GM18868 (cell line): ENCODE data around the gene TSSC4.

ENCODE experiments used
- ATAC-seq: cut with Tn5 transposase; IDR thresholded peaks from one replicate; pipeline ENCODE4 v1.9.1; 2021; ENCODE audit warnings: mild to moderate bottlenecking, moderate library complexity; ENCODE audit not compliant: unreplicated experiment

TSSC4 gene

GRCh38 chr11:2398664-2399355 is 1.7 kb upstream of the TSSC4 start:
- no peak for ATAC-seq

GRCh38 chr11:2399488-2400068 is 972 bp upstream of the TSSC4 start:
- peak; percentile 1 for ATAC-seq

DNA sequence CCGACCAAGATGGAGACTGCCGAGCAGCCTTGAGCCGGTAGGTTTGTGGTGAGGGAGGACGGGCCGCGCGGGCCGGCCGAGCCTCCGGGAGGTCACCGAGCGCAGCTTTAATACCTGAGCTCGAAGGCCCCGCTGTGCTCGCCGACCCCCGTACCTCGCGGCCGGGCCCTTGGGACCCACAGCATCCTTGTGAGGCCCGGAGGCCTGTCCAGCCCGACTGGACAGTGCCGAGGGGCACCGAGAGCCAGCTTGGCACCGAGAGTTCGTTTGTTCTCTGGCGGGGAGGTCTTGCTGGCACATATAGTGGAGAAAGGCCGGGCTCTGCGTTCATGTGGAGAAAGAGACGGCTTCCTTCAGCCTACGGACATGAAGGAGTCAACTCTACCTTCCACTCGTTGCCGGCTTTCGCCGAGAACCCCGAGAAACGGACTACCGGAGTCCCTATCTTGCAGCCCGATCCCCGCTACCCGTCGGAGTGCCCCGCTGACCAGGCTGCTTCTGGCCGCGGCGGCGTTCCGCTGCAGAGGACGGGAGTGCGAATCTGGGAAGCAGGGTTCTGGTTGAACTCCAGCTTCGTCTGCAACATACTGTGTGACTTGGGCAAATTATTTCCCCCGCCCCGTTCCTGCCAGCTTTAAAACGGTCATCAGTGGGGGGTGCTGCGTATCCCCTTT is 349 bp downstream of the TSSC4 start:
- no peak for ATAC-seq

DNA sequence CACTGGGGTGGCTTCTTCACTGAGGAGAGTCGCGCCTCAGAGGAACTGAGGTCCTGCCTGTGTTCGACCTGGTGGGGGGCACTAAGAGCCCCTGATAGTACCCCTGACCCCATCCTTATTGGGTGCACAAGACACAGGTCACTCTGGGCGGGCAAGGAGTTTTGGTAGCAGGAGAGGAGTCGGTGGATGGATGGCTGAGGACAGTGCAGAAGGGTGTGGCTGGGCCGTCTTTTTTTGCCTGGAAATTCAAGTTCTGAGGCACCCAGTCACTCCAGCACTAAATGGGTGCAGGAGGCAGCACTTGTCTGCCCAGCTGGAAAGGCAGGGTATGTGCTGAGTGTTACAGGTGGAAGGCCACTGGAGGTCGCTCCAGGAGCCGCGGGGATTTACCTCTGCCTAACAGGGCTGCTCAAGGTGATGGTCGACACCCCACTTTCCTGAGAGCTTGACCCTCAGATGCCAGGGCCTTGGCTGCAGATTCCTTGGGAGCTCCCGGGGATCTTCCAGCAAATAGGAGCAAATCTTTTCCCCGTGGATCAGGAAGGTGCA is 960 bp downstream of the TSSC4 start:
- ATAC-seq, result no peak

DNA sequence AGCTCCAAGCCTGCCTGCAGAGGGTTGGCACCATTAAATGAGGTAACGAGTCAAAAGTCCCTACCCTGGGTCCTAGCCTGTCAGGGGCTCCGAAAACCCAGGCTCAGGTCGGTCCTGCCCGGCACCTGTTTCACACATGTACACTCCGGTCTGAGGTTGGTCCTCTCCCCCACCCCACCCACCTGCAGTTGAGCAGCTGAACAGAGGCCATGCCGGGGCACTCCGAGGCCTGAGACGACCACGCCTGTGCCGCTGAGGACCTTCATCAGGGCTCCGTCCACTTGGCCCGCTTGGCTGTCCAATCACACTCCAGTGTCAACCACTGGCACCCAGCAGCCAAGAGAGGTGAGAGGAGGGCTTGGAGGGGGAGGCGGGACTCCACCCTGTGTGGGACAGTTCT is 1.6 kb downstream of the TSSC4 start:
- no peak for ATAC-seq

GRCh38 chr11:2402890-2403645 is 2.5 kb downstream of the TSSC4 start:
- no peak for ATAC-seq

DNA sequence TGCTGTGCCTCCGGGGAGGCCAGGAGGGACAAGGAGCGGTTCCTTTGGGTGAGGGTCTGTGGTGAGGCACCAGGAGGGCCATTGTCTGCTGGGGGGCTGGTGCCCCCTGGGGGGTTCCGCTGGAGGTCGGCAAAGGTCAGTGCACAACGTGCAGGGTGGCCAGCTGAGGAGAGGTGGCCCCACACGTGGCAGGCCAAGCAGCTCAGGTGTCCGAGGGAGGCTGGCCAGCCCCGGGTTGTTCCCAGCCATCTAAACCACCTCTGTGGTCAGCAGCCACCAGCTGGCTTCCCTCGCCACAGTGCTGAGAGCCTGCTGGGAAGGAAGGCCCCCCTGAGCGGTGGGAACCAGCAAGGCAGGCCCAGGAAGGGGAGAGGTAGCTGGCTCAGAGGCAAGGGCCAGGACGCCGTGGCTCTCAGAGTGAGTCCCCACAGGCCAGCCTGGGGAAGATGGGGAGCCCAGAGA is 4.2 kb downstream of the TSSC4 start:
- no peak for ATAC-seq

DNA sequence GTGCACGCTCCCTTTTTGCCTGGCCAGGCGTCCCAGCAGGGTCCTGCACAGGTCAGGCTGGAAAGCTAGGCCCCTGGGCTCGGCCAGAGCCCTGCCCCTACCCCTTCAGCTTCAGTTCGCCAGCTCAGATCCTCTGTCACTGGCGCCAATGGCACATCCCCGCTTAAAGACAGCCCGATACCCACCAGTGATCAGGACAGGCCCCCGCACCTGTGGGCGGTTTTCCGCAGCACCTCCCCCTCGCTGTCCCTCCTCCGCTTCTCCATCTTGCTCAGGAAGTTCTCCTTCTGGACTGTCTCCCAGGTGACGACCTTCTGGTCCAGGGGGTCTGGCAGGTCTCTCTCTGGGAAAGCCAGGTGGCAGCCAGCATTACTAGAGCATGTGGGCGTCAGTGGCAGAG is 5.9 kb downstream of the TSSC4 start:
- ATAC-seq, result no peak

- ATAC-seq, result no peak
These were observed 6.4 kb downstream of the TSSC4 start for GRCh38 chr11:2406878-2407410.

DNA sequence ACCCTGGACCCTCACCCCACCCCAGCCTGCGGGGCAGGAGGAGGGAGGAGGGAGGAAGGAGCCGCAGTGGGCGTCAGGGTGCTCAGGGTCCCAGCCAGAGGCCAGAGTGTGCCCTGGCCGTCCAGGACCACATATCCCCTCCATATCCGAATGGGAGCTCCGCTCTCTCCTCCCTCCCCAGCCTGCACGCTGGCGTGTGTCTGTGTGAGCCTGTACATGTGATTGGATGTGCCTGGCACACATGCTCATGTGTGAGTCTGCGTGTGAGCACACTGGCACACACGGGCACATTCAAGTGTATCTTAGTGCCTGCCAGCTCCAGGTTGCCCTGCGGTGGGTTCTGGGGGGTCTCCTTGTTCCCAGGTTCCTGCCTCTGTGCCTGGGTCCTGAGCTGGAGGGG is 8.1 kb downstream of the TSSC4 start:
- ATAC-seq, result no peak

GRCh38 chr11:2409126-2409525 is 8.6 kb downstream of the TSSC4 start:
- ATAC-seq, result no peak

GRCh38 chr11:2409611-2410468 is 9.3 kb downstream of the TSSC4 start:
- no peak for ATAC-seq

- ATAC-seq, result no peak
These were observed 10.1 kb downstream of the TSSC4 start for GRCh38 chr11:2410616-2411015.

- ATAC-seq, result no peak
These were observed 11.1 kb downstream of the TSSC4 start for GRCh38 chr11:2411446-2412305.

- no peak for ATAC-seq
These were observed 11.8 kb downstream of the TSSC4 start for GRCh38 chr11:2412323-2412722.

DNA sequence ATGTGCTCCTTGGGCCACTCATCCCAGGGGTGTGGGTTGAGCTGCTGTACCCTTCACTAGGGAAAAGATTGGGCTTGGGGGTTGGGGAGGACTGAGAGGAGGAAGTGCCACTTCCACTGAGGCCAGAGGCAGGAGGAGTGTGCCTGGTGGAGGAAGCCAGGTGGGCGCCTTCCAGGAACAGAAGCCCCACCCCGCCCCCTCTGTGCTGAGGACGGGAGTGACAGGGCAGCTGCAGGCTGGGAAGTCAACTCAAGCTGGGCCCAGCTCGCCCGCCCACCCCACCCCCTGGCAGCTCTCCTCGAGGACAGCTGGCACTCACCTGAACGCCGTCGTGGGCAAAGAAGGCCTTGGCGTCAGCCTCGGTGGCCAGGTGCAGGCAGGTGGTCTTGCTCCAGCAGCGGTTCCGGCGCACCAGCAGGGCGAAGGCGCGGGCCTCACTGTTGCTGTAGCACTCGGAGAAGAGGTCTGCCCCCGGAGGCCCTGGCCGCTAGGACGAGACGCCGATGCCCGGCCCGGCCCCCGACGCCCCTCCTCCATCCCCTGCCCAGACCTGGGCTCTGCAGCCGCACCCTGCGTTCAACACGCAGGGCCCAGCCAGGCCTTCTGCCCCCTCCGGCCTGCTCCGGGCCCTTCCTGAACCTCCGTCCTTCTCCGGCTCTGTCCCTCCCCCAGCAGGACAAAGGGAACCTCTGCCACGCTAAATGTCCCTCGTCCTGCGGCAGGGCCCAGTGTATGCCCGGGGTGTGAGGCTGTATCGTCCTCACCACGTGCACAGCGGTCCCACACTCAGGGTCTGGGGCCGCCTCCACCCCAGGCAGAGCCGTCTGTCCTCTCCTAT is 13.4 kb downstream of the TSSC4 start:
- ATAC-seq, result no peak

DNA sequence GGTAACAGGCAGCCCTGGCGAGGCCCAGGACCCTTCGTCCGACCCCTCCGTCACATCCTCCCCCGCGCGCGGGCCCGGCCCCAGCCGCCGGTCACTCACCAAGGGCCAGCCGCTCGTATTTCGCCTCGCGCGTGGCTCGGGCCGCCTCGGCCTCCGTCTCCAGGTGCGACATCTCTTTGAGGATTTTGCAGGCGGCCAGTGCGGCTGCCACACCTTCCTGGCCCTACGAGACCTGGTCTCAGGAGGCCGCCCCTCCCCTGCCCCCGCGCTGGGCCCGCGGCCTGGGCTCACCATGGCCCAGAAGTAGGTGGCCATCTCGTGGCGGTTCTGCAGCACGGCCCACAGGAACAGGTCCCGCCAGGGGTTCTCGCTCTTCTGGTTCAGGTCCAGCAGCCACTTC is 14.1 kb downstream of the TSSC4 start:
- ATAC-seq, result no peak

- ATAC-seq, result no peak
These were observed 14.6 kb downstream of the TSSC4 start for GRCh38 chr11:2415171-2415570.
